HL-60 (cell line): ENCODE results near the gene ATG16L1.

Experiments
- DNase-seq, 2 experiments: peaks; one replicate each; pipeline ENCODE4 v3.0.0-alpha.2; 2010 to 2020; ENCODE audit warnings: low read depth in 1 of 2, low spot score in 1 of 2
- H3K27ac ChIP-seq: fragments of 250-450 bp; sonication (Bioruptor Pico); replicated peaks from 2 replicates; pipeline ENCODE4 v1.5.1; 2020; ENCODE audit warnings: mild to moderate bottlenecking, moderate library complexity
- H3K27me3 ChIP-seq: fragments of 250-450 bp; sonication (Bioruptor Pico); 2 replicates; pipeline ENCODE4 v1.5.1; 2021; ENCODE audit warnings: mild to moderate bottlenecking, moderate library complexity; ENCODE audit not compliant: insufficient read depth, poor library complexity, severe bottlenecking
- H3K4me3 ChIP-seq: replicated peaks from 2 replicates; pipeline ENCODE4 v1.5.1; 2011; ENCODE audit warnings: mild to moderate bottlenecking, control low read depth, low read length; ENCODE audit not compliant: insufficient read depth
- GABPA ChIP-seq: IDR thresholded peaks from 2 replicates; pipeline ENCODE4 v1.6.1; 2012; ENCODE audit warnings: low read depth
- POLR2AphosphoS5 ChIP-seq: IDR thresholded peaks from 2 replicates; pipeline ENCODE4 v1.6.1; 2012; ENCODE audit warnings: low read depth
- SPI1 ChIP-seq: IDR thresholded peaks from 2 replicates; pipeline ENCODE4 v1.6.1; 2012; ENCODE audit warnings: low read depth, mild to moderate bottlenecking, borderline replicate concordance
- TF ChIP-seq, protein P1 (sequence below): IDR thresholded peaks from 2 replicates; pipeline ENCODE4 v1.6.1; 2012; ENCODE audit warnings: low read depth; ENCODE audit not compliant: insufficient replicate concordance
- TF ChIP-seq, protein P2 (sequence below): IDR thresholded peaks from one replicate; pipeline ENCODE4 v1.5.1; 2011; ENCODE audit warnings: low read length, control low read depth, inconsistent platforms; ENCODE audit not compliant: insufficient read depth

The ATG16L1 gene

DNA sequence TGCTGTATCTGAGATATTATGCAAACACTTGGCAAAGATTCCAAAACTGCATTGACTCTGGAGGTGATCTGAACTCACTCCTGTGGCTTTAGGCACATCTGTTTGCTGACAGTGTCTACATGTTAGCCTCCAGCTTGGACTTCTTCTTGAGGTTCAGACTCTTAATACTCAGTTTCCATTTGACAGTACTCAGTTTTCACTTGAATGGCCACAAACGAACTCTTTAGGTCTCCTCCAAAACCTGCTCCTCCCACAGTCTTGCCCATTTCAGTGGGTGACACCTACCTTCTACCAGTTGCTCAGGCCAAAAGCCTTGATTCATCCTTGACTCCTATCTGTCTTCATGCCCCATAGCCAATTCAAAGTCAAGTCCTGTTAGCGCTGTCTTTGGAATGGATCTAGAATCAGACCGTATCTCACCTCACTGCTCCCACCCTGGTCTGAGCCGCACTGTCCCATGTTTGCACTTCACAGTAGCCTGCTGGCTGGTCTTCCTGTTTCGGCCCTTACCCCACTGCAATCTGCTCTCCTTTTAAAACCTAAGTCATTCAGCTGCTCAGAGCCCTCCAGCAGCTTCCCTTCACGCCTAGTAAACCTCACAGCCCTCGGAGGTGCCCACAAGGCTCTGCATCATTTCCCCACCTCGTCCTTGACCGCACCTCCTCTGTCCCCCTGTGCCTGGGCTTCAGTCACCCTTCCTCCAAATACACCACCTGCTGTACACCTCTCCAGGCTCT is 10.5 kb downstream of the ATG16L1 start:
- Histone ChIP-seq H3K4me3 (no peak overlapping the region), H3K27me3 (no peaks in the 10 kb centered on the region), H3K27ac (no peak overlapping the region)
- no peak for TF ChIP-seq GABPA
- TF ChIP-seq, protein P1, sequence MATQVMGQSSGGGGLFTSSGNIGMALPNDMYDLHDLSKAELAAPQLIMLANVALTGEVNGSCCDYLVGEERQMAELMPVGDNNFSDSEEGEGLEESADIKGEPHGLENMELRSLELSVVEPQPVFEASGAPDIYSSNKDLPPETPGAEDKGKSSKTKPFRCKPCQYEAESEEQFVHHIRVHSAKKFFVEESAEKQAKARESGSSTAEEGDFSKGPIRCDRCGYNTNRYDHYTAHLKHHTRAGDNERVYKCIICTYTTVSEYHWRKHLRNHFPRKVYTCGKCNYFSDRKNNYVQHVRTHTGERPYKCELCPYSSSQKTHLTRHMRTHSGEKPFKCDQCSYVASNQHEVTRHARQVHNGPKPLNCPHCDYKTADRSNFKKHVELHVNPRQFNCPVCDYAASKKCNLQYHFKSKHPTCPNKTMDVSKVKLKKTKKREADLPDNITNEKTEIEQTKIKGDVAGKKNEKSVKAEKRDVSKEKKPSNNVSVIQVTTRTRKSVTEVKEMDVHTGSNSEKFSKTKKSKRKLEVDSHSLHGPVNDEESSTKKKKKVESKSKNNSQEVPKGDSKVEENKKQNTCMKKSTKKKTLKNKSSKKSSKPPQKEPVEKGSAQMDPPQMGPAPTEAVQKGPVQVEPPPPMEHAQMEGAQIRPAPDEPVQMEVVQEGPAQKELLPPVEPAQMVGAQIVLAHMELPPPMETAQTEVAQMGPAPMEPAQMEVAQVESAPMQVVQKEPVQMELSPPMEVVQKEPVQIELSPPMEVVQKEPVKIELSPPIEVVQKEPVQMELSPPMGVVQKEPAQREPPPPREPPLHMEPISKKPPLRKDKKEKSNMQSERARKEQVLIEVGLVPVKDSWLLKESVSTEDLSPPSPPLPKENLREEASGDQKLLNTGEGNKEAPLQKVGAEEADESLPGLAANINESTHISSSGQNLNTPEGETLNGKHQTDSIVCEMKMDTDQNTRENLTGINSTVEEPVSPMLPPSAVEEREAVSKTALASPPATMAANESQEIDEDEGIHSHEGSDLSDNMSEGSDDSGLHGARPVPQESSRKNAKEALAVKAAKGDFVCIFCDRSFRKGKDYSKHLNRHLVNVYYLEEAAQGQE: no peak
- no peak for TF ChIP-seq POLR2AphosphoS5
- TF ChIP-seq SPI1: no peak
- no peak for DNase-seq

DNA sequence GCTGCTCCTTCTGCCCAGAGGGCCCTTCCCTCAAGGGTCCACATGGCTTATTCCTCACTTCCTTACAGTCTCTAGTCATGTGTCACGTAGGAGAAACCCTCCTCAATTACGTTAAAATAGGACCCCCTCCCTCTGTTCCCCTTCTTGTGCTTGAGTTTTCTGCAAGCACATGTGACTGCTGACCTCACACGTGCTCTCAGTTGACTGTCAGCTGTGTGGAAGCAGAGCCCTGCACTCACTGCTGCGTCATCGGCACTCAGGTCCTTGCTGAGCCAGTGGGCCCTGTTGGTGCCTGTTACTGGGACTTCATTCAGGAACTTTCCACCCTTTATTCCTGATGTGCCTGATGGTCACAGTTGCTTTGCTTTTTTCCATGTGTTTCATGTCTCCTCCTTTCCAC is 11.1 kb downstream of the ATG16L1 start:
- H3K4me3 ChIP-seq: no peak overlapping the region
- TF ChIP-seq, protein P2, sequence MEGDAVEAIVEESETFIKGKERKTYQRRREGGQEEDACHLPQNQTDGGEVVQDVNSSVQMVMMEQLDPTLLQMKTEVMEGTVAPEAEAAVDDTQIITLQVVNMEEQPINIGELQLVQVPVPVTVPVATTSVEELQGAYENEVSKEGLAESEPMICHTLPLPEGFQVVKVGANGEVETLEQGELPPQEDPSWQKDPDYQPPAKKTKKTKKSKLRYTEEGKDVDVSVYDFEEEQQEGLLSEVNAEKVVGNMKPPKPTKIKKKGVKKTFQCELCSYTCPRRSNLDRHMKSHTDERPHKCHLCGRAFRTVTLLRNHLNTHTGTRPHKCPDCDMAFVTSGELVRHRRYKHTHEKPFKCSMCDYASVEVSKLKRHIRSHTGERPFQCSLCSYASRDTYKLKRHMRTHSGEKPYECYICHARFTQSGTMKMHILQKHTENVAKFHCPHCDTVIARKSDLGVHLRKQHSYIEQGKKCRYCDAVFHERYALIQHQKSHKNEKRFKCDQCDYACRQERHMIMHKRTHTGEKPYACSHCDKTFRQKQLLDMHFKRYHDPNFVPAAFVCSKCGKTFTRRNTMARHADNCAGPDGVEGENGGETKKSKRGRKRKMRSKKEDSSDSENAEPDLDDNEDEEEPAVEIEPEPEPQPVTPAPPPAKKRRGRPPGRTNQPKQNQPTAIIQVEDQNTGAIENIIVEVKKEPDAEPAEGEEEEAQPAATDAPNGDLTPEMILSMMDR: no peak
- TF ChIP-seq SPI1 (peak; percentile 19; the same call in 1 of the 2 replicates), GABPA (no peak)
- TF ChIP-seq, protein P1: no peak
- H3K27me3 ChIP-seq: no peaks in the 10 kb centered on the region
- DNase-seq: peak in 1 of 2 experiments; percentile 10
- peak overlapping the region; percentile 10; the same call in 1 of the 2 replicates for H3K27ac ChIP-seq

DNA sequence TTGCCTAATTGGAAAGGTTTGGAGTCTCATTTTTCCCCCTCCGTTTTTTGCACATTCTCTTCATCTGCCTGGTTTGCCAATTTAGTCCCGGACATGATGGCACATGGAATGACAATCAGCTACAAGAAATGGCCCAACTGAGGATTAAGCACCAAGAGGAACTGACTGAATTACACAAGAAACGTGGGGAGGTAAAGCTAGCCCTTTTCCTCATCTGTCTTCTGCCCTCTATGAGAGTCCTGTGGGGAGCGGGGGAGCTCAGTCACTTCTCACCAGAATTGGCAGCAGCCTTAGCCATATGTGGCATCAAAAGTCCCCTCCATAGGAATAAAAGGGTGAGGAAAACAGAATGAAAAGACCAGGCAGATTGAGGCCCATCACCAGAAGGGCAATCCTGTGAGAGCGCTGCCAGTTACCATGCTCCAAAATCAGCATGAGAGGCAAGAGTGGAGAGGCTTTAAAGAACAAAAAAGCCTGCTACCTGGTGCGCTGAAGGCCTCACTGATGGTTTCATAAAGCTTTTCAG is 11.6 kb downstream of the ATG16L1 start:
- TF ChIP-seq SPI1: peak; percentile 82
- TF ChIP-seq, protein P1: no peak
- Histone ChIP-seq H3K27me3 (no peaks in the 10 kb centered on the region), H3K4me3 (no peak overlapping the region), H3K27ac (peak overlapping the region; percentile 10; the same call in 1 of the 2 replicates)
- peak in 1 of 2 experiments; percentile 61 for DNase-seq

DNA sequence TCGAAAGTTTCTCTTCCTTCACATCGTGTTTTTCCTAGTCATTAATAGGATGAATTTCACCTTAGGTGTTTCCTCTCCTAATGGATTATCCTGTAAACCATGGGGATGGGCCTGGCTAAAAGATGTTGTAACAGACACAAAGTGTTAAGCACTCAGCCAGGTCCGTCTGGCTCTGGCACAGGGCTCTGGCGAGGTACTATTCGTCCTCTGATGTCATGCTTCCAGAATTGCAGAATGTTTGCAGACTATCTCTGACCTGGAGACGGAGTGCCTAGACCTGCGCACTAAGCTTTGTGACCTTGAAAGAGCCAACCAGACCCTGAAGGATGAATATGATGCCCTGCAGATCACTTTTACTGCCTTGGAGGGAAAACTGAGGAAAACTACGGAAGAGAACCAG is 13.2 kb downstream of the ATG16L1 start:
- TF ChIP-seq GABPA: no peak
- DNase-seq: no peak
- no peak overlapping the region for H3K27ac ChIP-seq
- no peaks in the 10 kb centered on the region for H3K27me3 ChIP-seq
- no peak overlapping the region for H3K4me3 ChIP-seq
